Endothelial cell of umbilical vein (primary cell): ENCODE results near the gene SLC44A3. TPM values are rescaled to one million over a fixed set of nuclear protein-coding genes. Genes with fewer than 3 reads are reported as not detected.

Experiments
- BruUV-seq: library from RNA; stranded (reverse); fragments of 400-500 nt; replicated peaks from 2 replicates; lab custom pipeline; 2021; lab: Mats Ljungman, UMichigan
- CTCF ChIA-PET: fragments of 300-600, 350-600 bp; sonication (Branson Sonifier 250); formaldehyde crosslinking; loops from one replicate; lab custom pipeline; 2021; ENCODE audit warnings: antibody characterized with exemption, inconsistent platforms; lab: Charles Lee
- POLR2A ChIA-PET: fragments of 300-600, 350-600 bp; sonication (Branson Sonifier 250); formaldehyde crosslinking; loops from one replicate; lab custom pipeline; 2021; ENCODE audit warnings: antibody characterized with exemption, inconsistent platforms; lab: Charles Lee
- DNase-seq: peaks from one replicate; pipeline ENCODE4 v3.0.0-alpha.2; 2011; ENCODE audit warnings: low read depth, low spot score
- FAIRE-seq: peaks from 2 replicates; lab custom pipeline; 2011; peaks lifted over from hg19 to GRCh38; lab: Jason Lieb, UNC
- H2AFZ ChIP-seq: 2 replicates; pipeline ENCODE4 v1.6.0; 2012; ENCODE audit warnings: low read depth, low read length, control low read depth, inconsistent platforms
- H3K27ac ChIP-seq: 2 replicates; pipeline ENCODE4 v1.5.1; 2011; ENCODE audit warnings: low read depth, mild to moderate bottlenecking, control low read depth, low read length, moderate library complexity; ENCODE audit not compliant: insufficient read depth
- H3K27me3 ChIP-seq, 2 experiments: 2 replicates each; pipeline versions ENCODE4 v1.6.0 to v1.6.1; 2011; ENCODE audit warnings: low read length in 2 of 2, mixed read lengths in 1 of 2; ENCODE audit not compliant: control insufficient read depth in 2 of 2, insufficient read depth in 2 of 2
- H3K36me3 ChIP-seq, 2 experiments: 2 replicates in 1 of 2; 3 replicates in 1 of 2; pipeline ENCODE4 v1.5.1; 2011; ENCODE audit warnings: low read length in 2 of 2, mild to moderate bottlenecking in 1 of 2, moderate library complexity in 1 of 2; ENCODE audit not compliant: control insufficient read depth in 2 of 2, insufficient read depth in 2 of 2; ENCODE audit errors: extremely low read depth in 1 of 2
- H3K4me1 ChIP-seq: 3 replicates; pipeline ENCODE4 v1.5.1; 2011; ENCODE audit warnings: mild to moderate bottlenecking, low read length; ENCODE audit not compliant: control insufficient read depth, insufficient read depth; ENCODE audit errors: extremely low read depth
- H3K4me2 ChIP-seq: 2 replicates; pipeline ENCODE4 v1.6.1; 2011; ENCODE audit warnings: low read length, control low read depth, mixed read lengths; ENCODE audit not compliant: insufficient read depth
- H3K4me3 ChIP-seq, 3 experiments: fragments of 200-600 bp in 1 of 3; sonication (generic), shearing (Covaris generic) in 1 of 3; replicated peaks in 1 of 3; 2 replicates each; pipeline ENCODE4 v1.5.1; 2011 to 2016; ENCODE audit warnings: control low read depth in 3 of 3, low read length in 3 of 3, mild to moderate bottlenecking in 2 of 3, inconsistent platforms in 1 of 3, low read depth in 1 of 3, moderate library complexity in 1 of 3; ENCODE audit not compliant: insufficient read depth in 1 of 3
- H3K79me2 ChIP-seq: 2 replicates; pipeline ENCODE4 v1.6.0; 2012; ENCODE audit warnings: low read length, inconsistent platforms; ENCODE audit not compliant: control insufficient read depth, insufficient read depth
- H3K9ac ChIP-seq: replicated peaks from 2 replicates; pipeline ENCODE3; 2011; ENCODE audit warnings: low read length, control low read depth; ENCODE audit not compliant: insufficient read depth; ENCODE audit errors: extremely low read depth
- H3K9me1 ChIP-seq: replicated peaks from 3 replicates; pipeline ENCODE4 v1.6.0; 2011; ENCODE audit warnings: mild to moderate bottlenecking, low read length; ENCODE audit not compliant: control insufficient read depth, insufficient read depth; ENCODE audit errors: extremely low read depth
- H3K9me3 ChIP-seq: replicated peaks from 2 replicates; pipeline ENCODE4 v1.5.1; 2012; ENCODE audit warnings: low read length, inconsistent platforms; ENCODE audit not compliant: control insufficient read depth, insufficient read depth
- H4K20me1 ChIP-seq: replicated peaks from 2 replicates; pipeline ENCODE3; 2011; ENCODE audit warnings: mild to moderate bottlenecking, low read length; ENCODE audit not compliant: control insufficient read depth, insufficient read depth; ENCODE audit errors: extremely low read depth
- CTCF ChIP-seq, 2 donors: IDR thresholded peaks; 1 replicate in 1 of 2; 2 replicates in 1 of 2; pipeline ENCODE4 v1.5.1; 2011; ENCODE audit warnings: low read length in 2 of 2, mild to moderate bottlenecking in 2 of 2, moderate library complexity in 2 of 2, control low read depth in 1 of 2, inconsistent platforms in 1 of 2, low read depth in 1 of 2; ENCODE audit not compliant: insufficient read depth in 1 of 2; ENCODE audit errors: extremely low read depth in 1 of 2
- EZH2 ChIP-seq: IDR thresholded peaks from 2 replicates; pipeline ENCODE4 v1.6.1; 2012; ENCODE audit warnings: borderline replicate concordance, low read depth, mild to moderate bottlenecking, moderate library complexity, low read length, inconsistent platforms; ENCODE audit not compliant: severe bottlenecking
- FOS ChIP-seq: IDR thresholded peaks from 2 replicates; pipeline ENCODE4 v1.6.1; 2011; ENCODE audit warnings: mild to moderate bottlenecking, low read length, moderate library complexity, borderline replicate concordance; ENCODE audit not compliant: insufficient read depth
- GATA2 ChIP-seq: IDR thresholded peaks from 2 replicates; pipeline ENCODE4 v1.7.0; 2011; ENCODE audit warnings: low read depth, mild to moderate bottlenecking, moderate library complexity, mixed read lengths, low read length; ENCODE audit not compliant: insufficient read length, insufficient read depth
- JUN ChIP-seq: IDR thresholded peaks from 2 replicates; pipeline ENCODE4 v1.6.1; 2011; ENCODE audit warnings: borderline replicate concordance, low read depth; ENCODE audit not compliant: insufficient read length, insufficient read depth
- MAX ChIP-seq: IDR thresholded peaks from 2 replicates; pipeline ENCODE4 v1.6.1; 2011; ENCODE audit not compliant: insufficient read depth, insufficient read length
- MYC ChIP-seq: IDR thresholded peaks from one replicate; pipeline ENCODE4 v1.6.1; 2011; ENCODE audit warnings: mild to moderate bottlenecking, low read depth, low read length
- POLR2A ChIP-seq: IDR thresholded peaks from 2 replicates; pipeline ENCODE4 v1.6.1; 2012; ENCODE audit warnings: low read depth, mild to moderate bottlenecking, control low read depth, low read length
- POLR2AphosphoS5 ChIP-seq: IDR thresholded peaks from 2 replicates; pipeline ENCODE4 v1.6.1; 2012; ENCODE audit warnings: low read depth, mild to moderate bottlenecking, control low read depth, low read length, moderate library complexity; ENCODE audit not compliant: insufficient read depth
- dilution Hi-C: fragments of 300-500 bp; cut with MboI; formaldehyde crosslinking; loops from one replicate; pipeline ENCODE4 v1.15.0; 2019; ENCODE audit warnings: low sequenced_read_pairs; ENCODE audit not compliant: extremely low pct_ligation_motif_present
- intact Hi-C: fragments of 100-400 bp; cut with micrococcal nuclease; formaldehyde crosslinking; loops from one replicate; pipeline ENCODE4 v1.10.0; 2022
- polyA plus RNA-seq, 4 experiments: library from polyadenylated mRNA; depleted of rRNA in 3 of 4; stranded (reverse) in 3 of 4; unstranded in 1 of 4; fragments of >200 nt; gene quantifications; 2 replicates each; pipeline versions ENCODE4 v1.2.1 to v1.2.3, GENCODE V29; 2011 to 2012; ENCODE audit warnings: missing spikeins in 1 of 4
- total RNA-seq: library from RNA; stranded (reverse); gene quantifications from 2 replicates; pipeline ENCODE4 v1.2.3, GENCODE V29; 2021

Gene SLC44A3
- total and polyA plus RNA-seq, 2 donors (not counting 3 experiments of a cell fraction or from before 2014, with no cell fraction given) = 0.29 to 0.42 TPM

- FAIRE-seq (no peak), DNase-seq (no peak)
- Histone ChIP-seq H3K4me3 (no peak overlapping the region), H3K9me3 (no peaks in the 10 kb centered on the region), H3K4me1 (peaks cover 34% of the 10 kb centered on the region), H4K20me1 (peaks cover 27% of the 10 kb centered on the region), H3K27ac (no peak overlapping the region), H3K79me2 (peaks cover 100% of the 10 kb centered on the region), H3K36me3 (peaks cover 0 to 4% of the 10 kb centered on the region in 2 experiments), H3K9me1 (no peaks in the 10 kb centered on the region), H3K9ac (no peak overlapping the region), H3K27me3 (no peaks in the 10 kb centered on the region), H2AFZ (no peak overlapping the region), H3K4me2 (peak overlapping the region; percentile 14)
- BruUV-seq = no TSS peak
- intact Hi-C loops (no loop called here), dilution Hi-C loops (loop anchor here (25.0 kb wide), 1 partner anchor 118 kb away; no protein-coding TSS in a partner anchor)
- TF ChIP-seq CTCF (IDR thresholded peaks at IDR 0.05; ENCODE audit: extremely low read depth in 1 of 2, insufficient read depth in 1 of 2, low read depth in 1 of 2, low read length in 2 of 2) (no peak), MYC (no peak), POLR2AphosphoS5 (no peak), POLR2A (no peak), GATA2 (no peak), FOS (no peak), MAX (no peak), EZH2 (no peak), JUN (no peak)
- ChIA-PET CTCF (interaction anchor here (0.6 to 7.8 kb wide), 5 partner anchors 28 to 124 kb away, joined by 3 to 57 read pairs (median 8); no protein-coding TSS in a partner anchor), POLR2A (interaction anchor here (1.3 kb wide), 1 partner anchor 10 kb away, joined by 3 read pairs; no protein-coding TSS in a partner anchor)
Observed at GRCh38 chr1:94919241-94920030, 99.3 kb downstream of the SLC44A3 start.
